GM21526 (cell line): ENCODE data around the gene CTDSPL.
"Not testable (repeated sequence)": the region's sequence is repeated elsewhere in the genome, so short reads cannot be mapped to it uniquely, and the experiment has no call there.

Experiments used
- ATAC-seq: cut with Tn5 transposase; IDR thresholded peaks from one replicate; pipeline ENCODE4 v1.9.1; 2021; ENCODE audit warnings: moderate library complexity; ENCODE audit not compliant: unreplicated experiment, low FRiP score

CTDSPL gene

DNA sequence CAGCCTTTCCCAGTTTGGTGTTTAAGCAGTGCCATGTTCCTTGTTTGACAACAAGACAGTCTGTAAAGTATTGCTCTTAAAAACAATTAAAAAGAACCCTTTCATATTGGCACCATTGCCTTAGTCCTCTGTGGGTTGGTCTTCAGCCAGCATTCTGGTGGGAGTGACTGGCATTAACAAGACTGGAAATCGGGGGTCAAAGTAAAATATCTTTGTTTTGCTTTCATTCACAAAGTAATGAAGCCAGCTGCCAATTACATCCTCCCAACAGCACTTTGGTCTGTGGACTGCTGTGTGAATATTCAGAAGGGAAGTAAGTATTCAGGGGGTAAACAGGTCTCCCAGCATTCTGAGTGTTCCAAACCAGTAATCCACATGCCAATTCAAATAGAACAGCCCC lies 120.7 kb downstream of the CTDSPL start:
- ATAC-seq, result no peak

DNA sequence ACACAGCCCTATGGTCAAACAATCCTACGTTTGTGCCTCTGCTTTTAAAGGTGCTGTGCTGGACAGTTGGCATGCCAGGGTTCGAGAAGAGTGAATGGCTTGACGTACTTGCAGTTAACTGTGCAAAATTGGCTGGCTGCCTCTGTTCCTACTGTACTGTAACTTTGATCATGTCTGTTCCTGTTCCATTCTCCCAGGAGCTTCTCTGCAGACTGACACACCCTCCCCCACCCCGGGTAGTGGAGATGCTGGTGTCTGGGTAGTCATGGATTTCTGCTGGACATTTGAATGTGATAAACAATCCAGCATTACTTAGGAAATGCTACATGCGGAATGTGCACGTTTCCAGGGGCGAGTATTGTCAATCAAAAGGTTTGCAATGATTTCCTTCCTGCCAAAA lies 122.4 kb downstream of the CTDSPL start:
- ATAC-seq, result no peak

DNA sequence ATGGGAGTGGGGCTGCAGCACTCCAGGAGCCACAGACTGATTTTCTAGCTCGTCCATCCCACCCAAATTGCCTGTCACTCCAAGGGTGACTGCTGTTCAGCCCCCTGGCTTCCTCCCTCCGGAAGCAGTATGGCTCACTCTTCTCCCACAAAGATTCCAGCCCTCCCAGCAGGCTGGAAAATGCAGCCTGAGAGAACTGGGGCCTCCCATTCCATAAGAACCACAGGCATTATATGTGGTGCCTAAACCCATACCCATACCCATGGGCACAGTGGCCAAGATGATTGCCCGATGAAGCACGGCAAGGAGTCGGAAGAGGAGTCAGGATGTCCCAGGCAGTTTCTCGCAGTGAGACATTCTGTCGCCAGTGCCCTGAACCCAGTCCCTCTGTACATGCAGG lies 122.9 kb downstream of the CTDSPL start:
- ATAC-seq, result no peak

DNA sequence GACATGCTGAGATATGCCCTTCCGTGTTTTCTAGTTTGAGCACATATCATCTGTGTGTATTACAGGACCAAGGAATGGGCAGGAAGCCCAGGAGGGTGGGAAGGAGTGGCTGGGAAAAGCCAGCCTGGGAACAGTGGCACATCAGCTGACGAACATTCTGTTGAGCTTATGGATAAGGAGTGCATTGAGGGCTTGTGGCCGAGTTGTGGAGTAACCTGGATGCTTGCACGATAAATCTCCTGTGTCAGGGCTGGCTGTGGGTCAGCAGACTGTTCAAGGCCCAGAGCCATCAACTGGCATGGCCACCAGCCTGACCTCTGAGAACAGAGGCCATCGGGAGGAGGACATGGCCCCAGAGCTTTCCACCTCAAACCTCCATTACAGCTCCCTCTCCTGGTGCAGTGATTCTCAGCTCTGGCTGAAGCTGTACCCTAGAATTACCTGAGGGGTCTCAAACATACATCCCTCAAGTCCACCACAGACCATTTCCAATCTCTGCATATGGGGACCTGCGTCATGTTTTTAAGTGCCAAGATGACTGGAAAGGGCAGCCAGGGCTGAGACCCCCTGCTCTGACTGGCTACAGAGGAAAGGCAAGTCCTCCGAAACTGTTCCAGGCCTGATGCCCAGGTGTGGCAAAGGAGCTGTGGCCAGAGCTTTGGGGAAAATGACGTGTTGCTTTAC lies 124.1 kb downstream of the CTDSPL start:
- ATAC-seq, result no peak

DNA sequence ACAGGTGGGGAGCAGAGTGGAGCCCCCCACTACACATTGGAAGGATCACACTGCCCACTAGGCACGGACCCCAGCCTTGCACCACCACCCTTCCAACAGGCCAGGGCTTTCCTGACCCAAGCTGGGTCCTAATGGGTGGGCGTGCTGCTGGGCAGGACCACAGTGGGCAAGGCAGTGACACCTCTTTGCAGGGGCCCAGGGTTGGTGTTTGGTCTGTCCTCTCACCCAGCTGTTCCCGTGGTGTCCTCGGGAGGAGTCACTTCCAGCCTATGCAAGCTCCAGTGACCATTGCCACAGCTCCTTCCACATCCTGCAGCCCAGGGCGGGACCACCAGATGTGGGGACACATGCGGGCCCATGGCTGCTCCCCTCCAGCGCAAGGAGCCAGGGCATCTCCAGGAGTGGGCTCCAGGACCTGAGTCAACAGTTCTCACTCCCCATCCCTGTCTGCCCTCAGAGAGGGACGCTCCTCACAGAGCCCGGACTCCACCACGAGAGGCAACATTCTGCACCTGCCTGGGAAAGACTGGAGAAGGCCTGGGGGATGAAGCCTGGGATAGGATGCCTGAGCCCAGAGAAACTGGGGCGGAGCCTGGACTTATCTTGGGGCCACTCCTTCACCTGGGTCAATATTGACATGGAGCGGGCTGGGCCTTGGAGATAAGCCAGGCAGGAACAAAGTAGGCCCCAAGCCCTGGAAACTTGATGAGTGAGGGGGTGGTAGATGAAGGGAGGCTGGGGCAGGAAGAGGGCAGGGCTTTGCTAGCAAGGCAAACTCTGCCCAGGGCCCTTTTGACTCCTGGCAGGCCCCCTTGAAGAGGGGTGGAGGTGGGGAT lies 125.0 kb downstream of the CTDSPL start:
- ATAC-seq, result no peak

DNA sequence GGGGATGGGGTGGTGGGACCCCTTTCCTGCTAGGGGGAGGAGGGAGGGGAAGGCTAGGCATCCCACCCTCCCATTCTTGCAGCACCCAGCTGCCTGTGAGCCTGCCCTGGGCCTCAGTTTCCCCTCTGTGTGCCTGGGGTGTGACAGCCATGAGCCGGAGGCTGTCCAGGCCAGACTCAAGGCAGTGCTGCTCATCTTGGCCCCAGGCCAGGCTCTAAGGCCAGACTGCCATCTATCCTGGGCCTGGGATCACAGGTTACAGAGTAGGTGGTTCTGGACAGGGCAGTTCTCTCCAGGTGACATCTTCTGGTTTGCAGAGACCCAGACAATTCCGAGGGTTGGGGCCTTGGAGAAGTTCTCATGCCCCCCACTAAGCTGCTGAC lies 125.6 kb downstream of the CTDSPL start:
- ATAC-seq, result no peak

DNA sequence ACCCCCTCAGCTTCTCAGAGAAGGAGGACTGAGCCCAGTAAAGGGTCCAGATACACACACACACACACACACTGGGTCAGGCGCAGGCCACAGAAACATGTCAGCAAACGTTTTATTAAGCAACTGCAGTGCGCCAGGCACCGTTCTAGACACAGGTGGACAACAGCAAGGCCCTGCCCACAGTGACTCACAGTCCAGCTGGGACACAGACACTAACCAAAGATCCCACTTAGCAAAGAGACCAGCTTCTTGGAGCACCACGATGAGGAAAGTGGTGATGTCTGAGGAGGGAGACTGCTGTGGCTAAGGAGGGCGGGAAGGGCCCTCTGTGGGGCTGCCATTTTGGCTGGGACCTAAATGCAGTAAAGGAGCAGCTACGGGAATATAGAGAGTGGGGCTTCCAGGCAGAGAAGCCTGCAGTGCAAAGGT lies 126.1 kb downstream of the CTDSPL start:
- ATAC-seq, result no peak

DNA sequence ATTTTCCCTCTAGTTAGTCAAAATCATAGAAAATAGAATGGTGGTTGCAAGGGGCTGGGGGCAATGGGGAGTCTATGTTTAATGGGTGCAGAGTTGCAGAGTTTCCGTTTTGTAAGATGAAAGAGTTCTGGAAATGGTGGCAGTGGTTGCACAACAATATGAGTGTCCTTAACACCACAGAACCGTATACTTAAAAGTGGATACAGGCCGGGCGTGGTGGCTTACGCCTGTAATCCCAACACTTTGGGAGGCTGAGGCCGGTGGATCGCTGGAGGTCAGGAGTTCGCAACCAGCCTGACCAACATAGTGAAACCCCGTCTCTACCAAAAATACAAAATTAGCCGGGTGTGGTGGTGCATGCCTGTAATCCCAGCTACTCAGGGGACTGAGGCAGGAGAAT lies 126.7 kb downstream of the CTDSPL start:
- ATAC-seq, result not testable (repeated sequence)

DNA sequence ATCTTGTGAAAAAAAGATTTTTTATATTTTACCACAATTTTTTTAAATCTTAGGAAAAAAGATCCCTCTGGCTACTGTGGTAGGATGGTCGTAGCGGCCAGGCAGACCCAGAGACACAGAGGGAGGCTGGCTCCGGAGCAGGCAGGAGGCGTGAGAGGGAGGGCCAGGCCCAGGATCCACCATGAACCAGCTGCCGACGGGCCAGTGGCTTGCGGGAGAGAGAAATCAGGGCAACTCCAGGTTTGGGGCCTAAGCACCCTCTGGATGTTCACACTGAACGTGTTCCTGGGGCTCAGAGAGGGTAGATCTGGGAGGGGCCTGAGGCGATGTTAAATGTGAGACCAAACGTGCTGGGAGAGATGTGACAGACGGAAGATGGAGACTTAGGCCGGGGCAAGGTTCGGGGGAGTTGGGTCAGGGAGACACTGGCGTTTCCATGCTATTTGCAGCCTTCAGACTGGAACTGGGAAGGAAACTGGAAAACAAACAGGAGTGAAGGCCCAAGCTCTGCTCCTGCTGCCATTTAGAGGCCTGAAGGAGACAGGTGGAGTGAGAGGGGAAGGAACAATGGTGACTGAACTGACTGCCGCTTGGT lies 127.3 kb downstream of the CTDSPL start:
- no peak for ATAC-seq

DNA sequence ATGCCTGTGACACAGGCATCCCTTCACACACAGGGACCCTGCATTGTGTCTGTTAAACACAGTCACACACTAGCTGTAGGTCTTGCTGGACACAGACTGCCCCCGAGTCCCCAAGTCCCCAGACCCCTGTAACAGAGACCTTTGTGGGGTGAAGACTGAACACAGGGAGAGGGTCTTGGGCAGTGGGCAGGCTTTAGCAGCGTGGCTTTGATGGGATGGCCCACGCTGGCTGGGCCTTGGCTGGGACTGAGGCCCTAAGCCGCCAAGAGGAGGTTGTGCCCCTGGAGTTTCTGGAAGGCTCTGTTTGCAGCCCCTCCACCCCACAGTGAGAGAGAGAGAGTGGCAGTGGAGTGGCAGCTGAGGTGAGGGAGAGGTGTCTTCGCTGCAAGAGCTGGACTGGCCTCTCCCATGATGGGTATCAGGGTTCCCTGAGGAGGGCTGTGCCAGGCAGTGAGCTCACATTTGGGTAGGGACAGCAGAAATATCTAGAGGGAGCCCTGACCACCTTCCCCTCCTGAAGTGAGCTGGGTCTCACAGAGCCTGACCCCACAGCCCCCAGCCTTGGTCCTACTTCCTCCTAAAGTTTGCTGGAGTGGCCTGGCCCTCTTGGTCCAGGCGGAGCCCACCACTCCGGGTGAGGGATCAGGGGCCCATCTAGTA lies 128.3 kb downstream of the CTDSPL start:
- no peak for ATAC-seq

DNA sequence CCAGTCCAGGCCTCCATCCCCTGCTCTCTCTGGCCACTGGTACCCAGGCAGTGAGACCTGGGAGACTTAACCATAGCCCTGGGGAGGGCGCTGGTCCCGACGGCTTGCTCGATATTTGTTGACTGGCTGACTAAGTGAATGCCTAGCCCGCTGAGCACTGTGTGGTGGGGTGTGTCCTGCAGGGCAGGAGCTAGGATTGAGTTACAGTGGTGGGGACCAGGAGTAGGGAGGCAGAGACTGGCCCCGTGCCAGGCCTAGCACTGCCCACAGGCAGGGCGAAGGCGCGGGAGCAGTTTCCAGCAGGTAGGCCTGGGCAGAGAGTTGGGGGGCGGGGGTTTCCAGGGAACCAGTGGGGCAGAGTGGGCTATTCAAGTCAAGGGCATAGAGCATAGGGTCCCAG lies 128.8 kb downstream of the CTDSPL start, which contains the start of gene VILL:
VILL (plus strand) TSS at position 260 of the 400 bp plus-strand sequence. CDS start 2,887 bp downstream, outside the sequence.
- ATAC-seq, result no peak

DNA sequence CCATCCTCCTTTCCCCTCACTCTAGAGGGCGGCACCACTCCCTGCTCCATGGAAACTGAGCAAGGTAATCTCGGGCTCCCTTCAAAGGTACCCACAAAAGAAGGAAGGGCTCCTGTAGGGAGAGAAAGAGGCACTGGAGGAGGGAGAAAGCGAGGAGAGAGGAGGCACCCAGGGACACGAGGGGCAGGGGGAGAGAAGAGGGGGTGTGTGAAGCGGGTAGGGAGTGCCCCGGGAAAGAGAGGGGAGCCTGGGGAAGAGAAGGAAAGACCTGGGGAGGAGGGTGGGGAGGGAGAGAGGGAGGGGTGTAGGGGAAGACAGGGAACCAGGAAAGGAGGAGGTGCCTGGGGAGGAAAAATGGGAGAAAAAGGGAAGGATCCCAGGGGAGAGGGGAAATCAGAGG lies 129.4 kb downstream of the CTDSPL start:
- no peak for ATAC-seq

DNA sequence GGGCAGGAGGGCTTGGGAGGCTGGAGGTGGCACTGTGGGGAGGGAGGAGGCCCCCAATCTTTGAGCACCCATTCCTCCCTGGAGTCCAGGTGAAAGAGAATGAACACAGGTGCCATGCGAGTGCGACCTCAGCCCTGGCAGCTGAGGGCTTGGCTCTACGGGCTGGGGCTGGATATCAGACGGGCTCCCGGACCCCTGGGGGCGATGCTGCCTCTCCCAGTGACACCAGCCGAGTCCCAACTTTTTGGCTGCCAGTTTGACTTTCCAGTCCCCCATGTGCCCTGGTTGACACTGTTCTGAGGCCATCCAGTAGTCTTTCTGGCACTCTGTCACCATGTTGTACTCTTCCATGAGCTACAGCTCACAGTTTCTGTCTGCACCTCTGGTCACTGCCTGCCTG lies 130.1 kb downstream of the CTDSPL start:
- ATAC-seq, result no peak

DNA sequence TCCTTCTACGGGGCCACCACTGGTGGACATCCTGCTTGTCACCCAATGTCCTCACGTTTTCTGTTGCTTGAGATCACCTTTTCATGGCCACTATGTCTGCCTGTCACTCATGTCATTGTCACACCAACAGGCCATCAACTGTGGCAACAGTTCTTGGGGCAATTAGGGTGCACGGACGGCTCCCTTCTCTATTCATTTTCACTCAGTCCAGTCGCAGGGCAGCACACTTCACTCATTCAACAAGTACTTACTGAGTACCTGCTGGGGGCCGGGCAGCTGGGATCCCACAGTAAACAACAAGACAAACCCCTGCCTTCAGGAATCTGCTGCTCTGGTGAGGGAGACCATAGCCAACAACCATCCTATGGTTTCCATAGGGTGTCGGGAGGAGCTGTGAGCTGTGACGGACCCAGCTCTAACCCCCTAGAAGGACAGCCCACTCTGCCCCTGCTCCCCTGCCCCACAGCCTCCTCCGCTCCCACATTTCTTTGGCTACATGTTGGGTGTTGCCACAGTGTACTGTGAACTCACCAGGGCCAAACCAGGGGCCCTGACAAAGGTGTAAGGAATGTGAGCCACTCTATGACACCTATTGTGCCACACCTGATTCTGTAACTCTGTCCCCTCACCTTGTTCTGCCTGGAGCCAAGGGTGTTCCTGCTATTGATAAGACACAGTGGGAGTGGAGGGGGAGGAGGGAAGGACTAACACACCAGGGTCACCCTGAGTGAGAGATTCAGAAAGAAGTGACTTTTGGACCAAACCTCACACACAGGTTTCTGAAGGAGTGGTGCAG lies 130.8 kb downstream of the CTDSPL start:
- ATAC-seq, result no peak

DNA sequence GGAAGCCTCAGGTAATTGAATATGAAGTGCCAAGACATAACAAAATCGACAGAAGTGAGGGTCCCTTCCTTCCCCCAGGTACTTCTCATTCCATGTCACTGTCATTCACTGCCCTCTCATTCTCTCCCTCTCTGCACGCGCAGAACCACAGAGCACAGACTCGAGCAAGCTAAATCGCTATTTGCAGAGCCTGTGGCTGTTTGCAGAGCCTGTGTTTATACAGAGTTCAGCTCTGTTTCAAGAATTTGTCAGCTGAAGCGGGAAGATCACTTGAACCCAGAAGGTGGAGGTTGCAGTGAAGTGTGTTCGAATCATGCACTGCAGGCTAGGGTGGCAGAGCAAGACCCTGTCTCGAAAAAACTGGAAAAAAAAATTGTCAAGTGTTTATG lies 131.4 kb downstream of the CTDSPL start:
- no peak for ATAC-seq

DNA sequence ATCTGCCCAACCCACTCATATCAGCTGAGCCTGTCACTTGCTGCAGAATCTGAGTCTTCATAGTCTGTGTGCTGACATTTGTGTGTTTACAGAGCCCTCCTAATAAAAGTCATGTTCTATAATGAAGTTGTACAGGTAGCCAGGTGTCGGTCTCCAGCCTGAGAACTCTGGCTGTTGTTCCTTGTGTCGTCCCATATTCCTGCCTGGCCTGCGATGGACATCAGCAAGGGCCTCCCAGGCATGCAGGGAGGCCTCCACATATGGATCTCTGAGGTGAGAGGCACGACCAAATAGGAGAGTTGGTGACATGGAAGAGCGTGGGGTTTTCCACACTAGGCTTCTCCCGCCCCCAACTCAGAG lies 131.8 kb downstream of the CTDSPL start:
- ATAC-seq, result no peak

DNA sequence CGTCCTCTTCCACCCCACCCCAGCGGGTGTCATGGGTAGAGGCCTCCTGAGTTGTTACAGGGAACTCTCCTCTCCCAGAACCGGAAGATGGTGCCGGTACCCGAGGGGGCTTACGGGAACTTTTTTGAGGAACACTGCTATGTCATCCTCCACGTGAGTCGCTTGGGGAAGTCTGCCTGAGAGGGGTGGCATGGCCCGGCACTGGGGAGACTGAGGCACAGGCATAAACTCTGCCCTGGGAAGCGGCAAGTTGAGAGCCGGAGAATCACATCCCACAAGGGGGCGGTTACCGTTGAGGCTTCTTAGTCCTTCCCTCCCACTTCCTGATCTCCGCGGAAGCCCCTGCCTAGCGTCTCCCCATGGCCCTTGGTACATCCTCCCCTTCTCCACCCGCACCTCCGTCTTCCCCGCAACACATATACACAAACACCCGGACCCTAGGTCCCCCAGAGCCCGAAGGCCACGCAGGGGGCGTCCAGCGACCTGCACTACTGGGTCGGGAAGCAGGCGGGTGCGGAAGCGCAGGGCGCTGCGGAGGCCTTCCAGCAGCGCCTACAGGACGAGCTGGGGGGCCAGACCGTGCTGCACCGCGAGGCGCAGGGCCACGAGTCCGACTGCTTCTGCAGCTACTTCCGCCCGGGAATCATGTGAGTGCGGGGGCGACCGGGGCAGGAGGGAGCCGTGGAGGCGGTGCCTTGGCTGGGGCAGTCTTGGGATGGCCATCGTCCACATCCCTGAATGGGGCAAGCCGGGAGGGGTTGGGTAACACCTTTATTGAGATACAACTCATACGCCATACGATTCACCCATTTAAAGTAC lies 132.3 kb downstream of the CTDSPL start:
- peak; percentile 46 for ATAC-seq

DNA sequence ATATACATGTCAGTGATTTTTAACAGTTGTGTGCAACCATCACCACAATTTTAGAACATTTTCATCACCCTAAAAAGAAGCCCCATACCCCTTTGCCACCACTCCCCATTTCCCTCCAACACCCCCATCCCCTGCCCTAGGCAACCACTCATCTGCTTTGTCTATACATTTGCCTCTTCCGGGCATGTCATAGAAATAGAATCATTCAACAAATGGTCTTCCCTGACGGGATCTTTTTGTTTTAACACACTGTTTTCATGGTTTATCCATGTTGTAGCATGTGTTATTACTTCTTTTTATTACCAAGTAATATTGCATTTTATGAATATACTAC lies 132.9 kb downstream of the CTDSPL start:
- ATAC-seq, result no peak
